GM23338 (cell line): ENCODE results near the gene EGR2. TPM values are rescaled to one million over a fixed set of nuclear protein-coding genes. Genes with fewer than 3 reads are reported as not detected.
A peak's percentile ranks its signal among the peaks of the same experiment; 100 is the strongest.

Source experiments
- ATAC-seq: fragments of 200-7000 bp; cut with Tn5 transposase; 3 replicates; pipeline ENCODE4 v1.9.1; 2020
- DNase-seq: peaks from one replicate; pipeline ENCODE4 v3.0.0-alpha.2; 2015; ENCODE audit warnings: low spot score
- H2AFZ ChIP-seq: fragments of 200-600 bp; sonication (generic); 2 replicates; pipeline ENCODE4 v1.8.0; 2016; ENCODE audit warnings: antibody characterized with exemption, mild to moderate bottlenecking, moderate library complexity
- H3F3A ChIP-seq: fragments of 200-600 bp; sonication (generic); replicated peaks from 2 replicates; pipeline ENCODE4 v1.8.0; 2017; ENCODE audit warnings: antibody characterized with exemption, mixed run types, low read depth
- H3K27ac ChIP-seq: fragments of 200-600 bp; sonication (generic); 2 replicates; pipeline ENCODE4 v1.6.1; 2016; ENCODE audit warnings: low read depth
- H3K27me3 ChIP-seq: fragments of 200-600 bp; sonication (generic); 2 replicates; pipeline ENCODE4 v1.8.0; 2016; ENCODE audit warnings: mild to moderate bottlenecking, mixed run types, moderate library complexity; ENCODE audit not compliant: insufficient read depth
- H3K36me3 ChIP-seq: fragments of 200-600 bp; sonication (generic); 2 replicates; pipeline ENCODE4 v1.8.0; 2016; ENCODE audit warnings: mild to moderate bottlenecking; ENCODE audit not compliant: insufficient read depth
- H3K4me1 ChIP-seq: fragments of 200-600 bp; sonication (generic); 2 replicates; pipeline ENCODE4 v1.8.0; 2016; ENCODE audit warnings: mild to moderate bottlenecking, moderate library complexity; ENCODE audit not compliant: insufficient read depth
- H3K4me2 ChIP-seq: fragments of 200-600 bp; sonication (generic); 2 replicates; pipeline ENCODE4 v1.7.1; 2017; ENCODE audit warnings: mixed run types
- H3K4me3 ChIP-seq: fragments of 200-600 bp; sonication (generic); 2 replicates; pipeline ENCODE4 v1.6.1; 2016; ENCODE audit warnings: mixed run types
- H3K79me2 ChIP-seq: fragments of 200-600 bp; sonication (generic); replicated peaks from 2 replicates; pipeline ENCODE4 v1.8.0; 2017; ENCODE audit warnings: mild to moderate bottlenecking; ENCODE audit not compliant: insufficient read depth
- H3K9me2 ChIP-seq: fragments of 200-600 bp; sonication (generic); 2 replicates; pipeline ENCODE4 v1.8.0; 2017; ENCODE audit not compliant: insufficient read depth
- H4K20me1 ChIP-seq: fragments of 200-600 bp; sonication (generic); replicated peaks from 2 replicates; pipeline ENCODE4 v1.8.0; 2017; ENCODE audit warnings: mild to moderate bottlenecking; ENCODE audit not compliant: insufficient read depth
- H3K27ac Mint-ChIP-seq: 2 replicates; pipeline ENCODE4 v1.8.0; 2020; ENCODE audit warnings: inconsistent platforms, mild to moderate bottlenecking, moderate library complexity, mixed read lengths
- H3K27me3 Mint-ChIP-seq: 3 replicates; pipeline ENCODE4 v1.8.0; 2022; ENCODE audit warnings: low read depth, mild to moderate bottlenecking, moderate library complexity, mixed read lengths, inconsistent platforms; ENCODE audit not compliant: insufficient read depth, poor library complexity
- H3K36me3 Mint-ChIP-seq: 3 replicates; pipeline ENCODE4 v1.8.0; 2021; ENCODE audit warnings: low read depth, mild to moderate bottlenecking, inconsistent platforms, moderate library complexity, mixed read lengths
- H3K4me1 Mint-ChIP-seq: 3 replicates; pipeline ENCODE4 v1.8.0; 2020; ENCODE audit warnings: mild to moderate bottlenecking, inconsistent platforms, mixed read lengths
- H3K4me3 Mint-ChIP-seq: 3 replicates; pipeline ENCODE4 v1.8.0; 2021; ENCODE audit warnings: moderate library complexity, mild to moderate bottlenecking, inconsistent platforms, mixed read lengths
- H3K9me3 Mint-ChIP-seq: 3 replicates; pipeline ENCODE4 v1.8.0; 2020; ENCODE audit warnings: moderate library complexity, mild to moderate bottlenecking, inconsistent platforms, mixed read lengths
- CREB1 ChIP-seq: fragments of 250-450 bp; sonication (Bioruptor Pico); IDR thresholded peaks from 2 replicates; pipeline ENCODE4 v1.5.0; 2020; ENCODE audit warnings: low read depth, mild to moderate bottlenecking, moderate library complexity
- CTCF ChIP-seq, 2 experiments: fragments of 200-600 bp in 1 of 2; sonication (generic) in 1 of 2; conservative IDR thresholded peaks; 2 replicates each; pipeline versions ENCODE4 v1.5.1 to v1.6.1; 2016 to 2017; ENCODE audit warnings: antibody characterized with exemption in 2 of 2, low read depth in 2 of 2, mild to moderate bottlenecking in 2 of 2, moderate library complexity in 1 of 2
- ETS1 ChIP-seq: IDR thresholded peaks from 2 replicates; pipeline ENCODE4 v1.6.1; 2016; ENCODE audit warnings: antibody characterized with exemption
- EZH2 ChIP-seq: fragments of 200-600 bp; sonication (generic); IDR thresholded peaks from one replicate; pipeline ENCODE4 v1.8.0; 2017; ENCODE audit warnings: antibody characterized with exemption, mild to moderate bottlenecking, low read depth; ENCODE audit not compliant: unreplicated experiment
- EZH2phosphoT487 ChIP-seq: fragments of 200-600 bp; sonication (generic); IDR thresholded peaks from one replicate; pipeline ENCODE4 v1.8.1; 2018; ENCODE audit warnings: antibody characterized with exemption; ENCODE audit not compliant: unreplicated experiment
- JUNB ChIP-seq: IDR thresholded peaks from one replicate; pipeline ENCODE4 v1.6.1; 2016; ENCODE audit warnings: antibody characterized with exemption; ENCODE audit not compliant: unreplicated experiment
- NANOG ChIP-seq: IDR thresholded peaks from 2 replicates; pipeline ENCODE4 v1.6.1; 2016; ENCODE audit warnings: antibody characterized with exemption, borderline replicate concordance
- POLR2AphosphoS5 ChIP-seq: IDR thresholded peaks from 2 replicates; pipeline ENCODE4 v1.6.1; 2016; ENCODE audit warnings: antibody characterized with exemption, low read depth
- ZNF114 ChIP-seq: fragments of 250-450 bp; sonication (Bioruptor Pico); IDR thresholded peaks from 2 replicates; pipeline ENCODE4 v1.5.0; 2020; ENCODE audit warnings: mild to moderate bottlenecking, moderate library complexity
- ZNF331 ChIP-seq: fragments of 250-450 bp; sonication (Bioruptor Pico); IDR thresholded peaks from 2 replicates; pipeline ENCODE4 v1.5.0; 2020; ENCODE audit warnings: low read depth, mild to moderate bottlenecking, moderate library complexity
- polyA plus RNA-seq: library from polyadenylated mRNA; unstranded; fragments of >200 nt; fragmentation: Nextera tagmentation; extraction: Ambion mirVana; gene quantifications from 2 replicates; pipeline ENCODE4 v1.2.1, GENCODE V29; 2016
- total RNA-seq: library from RNA; depleted of rRNA; stranded (reverse); fragments of >200 nt; shearing (Covaris generic); gene quantifications from 2 replicates; pipeline ENCODE4 v1.2.3, GENCODE V29; 2014

The EGR2 gene
- total and polyA plus RNA-seq, 2 experiments from 2014 or later, result 2.3 to 3.5 TPM

GRCh38 chr10:62856021-62856420 is 39.9 kb upstream of the EGR2 start:
- Mint-ChIP-seq H3K27ac (no peak overlapping the region), H3K36me3 (no peaks in the 10 kb centered on the region), H3K4me3 (no peak overlapping the region), H3K4me1 (peaks cover 6% of the 10 kb centered on the region), H3K27me3 (peaks cover under 1% of the 10 kb centered on the region), H3K9me3 (no peaks in the 10 kb centered on the region)
- Histone ChIP-seq H3K4me1 (no peaks in the 10 kb centered on the region), H3K4me3 (no peak overlapping the region), H3K36me3 (no peaks in the 10 kb centered on the region), H3K4me2 (no peak overlapping the region), H3K27me3 (no peaks in the 10 kb centered on the region), H3K79me2 (no peaks in the 10 kb centered on the region), H4K20me1 (no peaks in the 10 kb centered on the region), H3F3A (no peaks in the 10 kb centered on the region), H2AFZ (0 out of 2 replicates have a peak overlapping the region, but pooled peaks have one; percentile 20), H3K27ac (no peak overlapping the region), H3K9me2 (no peaks in the 10 kb centered on the region)
- TF ChIP-seq POLR2AphosphoS5 (no peak), JUNB (no peak), ZNF331 (no peak), CTCF (conservative IDR thresholded peaks at IDR 0.05; ENCODE audit: low read depth in 2 of 2) (no peak)
- ATAC-seq (no peak), DNase-seq (no peak)

- Histone ChIP-seq H3K9me2 (no peaks in the 10 kb centered on the region), H3K27me3 (no peaks in the 10 kb centered on the region), H3F3A (no peaks in the 10 kb centered on the region), H3K4me1 (no peaks in the 10 kb centered on the region), H2AFZ (peak overlapping the region; percentile 52), H3K27ac (no peak overlapping the region), H3K79me2 (no peaks in the 10 kb centered on the region), H3K36me3 (no peaks in the 10 kb centered on the region), H3K4me3 (no peak overlapping the region), H3K4me2 (no peak overlapping the region), H4K20me1 (no peaks in the 10 kb centered on the region)
- ATAC-seq (no peak), DNase-seq (peak; percentile 2)
- Mint-ChIP-seq H3K27me3 (peaks cover 1% of the 10 kb centered on the region), H3K4me3 (no peak overlapping the region), H3K9me3 (no peaks in the 10 kb centered on the region), H3K36me3 (no peaks in the 10 kb centered on the region), H3K27ac (no peak overlapping the region), H3K4me1 (no peaks in the 10 kb centered on the region; the same call in 2 of the 3 replicates)
- TF ChIP-seq CTCF (conservative IDR thresholded peaks at IDR 0.05; ENCODE audit: low read depth in 2 of 2) (peak in 1 of 2 experiments; percentile 38; a peak in 1 of 4 replicates), ZNF331 (no peak)
These were observed 37.5 kb upstream of the EGR2 start for GRCh38 chr10:62853710-62854109.

GRCh38 chr10:62852961-62853702 is 37.0 kb upstream of the EGR2 start:
- ATAC-seq, result no peak
- H3K4me3 ChIP-seq, result no peak overlapping the region
- H3K27me3 ChIP-seq, result no peaks in the 10 kb centered on the region
- no peaks in the 10 kb centered on the region; the same call in 1 of the 2 replicates for H3K36me3 ChIP-seq
- Mint-ChIP-seq H3K4me3 (no peak overlapping the region), H3K36me3 (no peaks in the 10 kb centered on the region), H3K27ac (no peak overlapping the region), H3K27me3 (peaks cover 1% of the 10 kb centered on the region), H3K9me3 (no peaks in the 10 kb centered on the region), H3K4me1 (no peaks in the 10 kb centered on the region; the same call in 2 of the 3 replicates)
- H3K9me2 ChIP-seq, result no peaks in the 10 kb centered on the region
- H3F3A ChIP-seq, result no peaks in the 10 kb centered on the region
- DNase-seq, result no peak
- H2AFZ ChIP-seq, result peak overlapping the region; percentile 52; the same call in 1 of the 2 replicates
- no peaks in the 10 kb centered on the region for H3K4me1 ChIP-seq
- no peak overlapping the region for H3K27ac ChIP-seq
- no peak overlapping the region for H3K4me2 ChIP-seq
- H3K79me2 ChIP-seq, result no peaks in the 10 kb centered on the region
- no peaks in the 10 kb centered on the region for H4K20me1 ChIP-seq
- TF ChIP-seq CREB1 (CRISPR knock-in tag) (no peak), CTCF (conservative IDR thresholded peaks at IDR 0.05; ENCODE audit: low read depth in 2 of 2) (no peak), NANOG (no peak), ETS1 (no peak), JUNB (no peak), ZNF114 (CRISPR knock-in tag) (no peak), EZH2phosphoT487 (no peak), POLR2AphosphoS5 (no peak), EZH2 (no peak)
